NOMO-1 treated with dmso at 0.1 percent for 144 hours (cell line): ENCODE measurements around the gene MSGN1.
"Not testable (repeated sequence)": the region's sequence is repeated elsewhere in the genome, so short reads cannot be mapped to it uniquely, and the experiment has no call there.

ENCODE experiments used
- DNase-seq: peaks from one replicate; lab custom pipeline; 2025; ENCODE audit not compliant: unreplicated experiment; lab: John Stamatoyannopoulos, UW

Gene MSGN1

GRCh38 chr2:17804358-17804757 is 11.9 kb upstream of the MSGN1 start:
- peak; percentile 80 for DNase-seq

GRCh38 chr2:17805166-17805565 is 11.1 kb upstream of the MSGN1 start:
- DNase-seq: peak; percentile 36

GRCh38 chr2:17805717-17806363 is 10.4 kb upstream of the MSGN1 start:
- DNase-seq: no peak

GRCh38 chr2:17813010-17813741 is 3.1 kb upstream of the MSGN1 start:
- peak; percentile 57 for DNase-seq

GRCh38 chr2:17813742-17814473 is 2.4 kb upstream of the MSGN1 start:
- no peak for DNase-seq

- DNase-seq: no peak
Measured at GRCh38 chr2:17814601-17815000, 1.7 kb upstream of the MSGN1 start.

- DNase-seq: no peak
Measured at GRCh38 chr2:17815468-17816184, 634 bp upstream of the MSGN1 start.

- no peak for DNase-seq
Measured at GRCh38 chr2:17818235-17818815, 2.1 kb downstream of the MSGN1 start.

- DNase-seq: no peak
Measured at GRCh38 chr2:17821080-17821479, 4.8 kb downstream of the MSGN1 start.

- DNase-seq: no peak
Measured at GRCh38 chr2:17821535-17822444, 5.5 kb downstream of the MSGN1 start.

GRCh38 chr2:17822445-17823117 is 6.3 kb downstream of the MSGN1 start:
- DNase-seq: no peak

GRCh38 chr2:17823646-17824045 is 7.4 kb downstream of the MSGN1 start:
- DNase-seq: not testable (repeated sequence)

GRCh38 chr2:17827316-17827715 is 11.1 kb downstream of the MSGN1 start:
- no peak for DNase-seq

- no peak for DNase-seq
Measured at GRCh38 chr2:17827785-17828184, 11.5 kb downstream of the MSGN1 start.

GRCh38 chr2:17830053-17831034 is 14.1 kb downstream of the MSGN1 start:
- DNase-seq: peak; percentile 28

- no peak for DNase-seq
Measured at GRCh38 chr2:17835516-17835915, 19.3 kb downstream of the MSGN1 start.

- DNase-seq: no peak
Measured at GRCh38 chr2:17839959-17840358, 23.7 kb downstream of the MSGN1 start.

- no peak for DNase-seq
Measured at GRCh38 chr2:17843457-17843856, 27.2 kb downstream of the MSGN1 start.
